ENCODE results near the gene BCOR. TPM values are rescaled to one million over a fixed set of nuclear protein-coding genes. Genes with fewer than 3 reads are reported as not detected.
A peak's percentile ranks its signal among the peaks of the same experiment; 100 is the strongest.

BCOR gene
- total and polyA plus RNA-seq, 2 of the 13 experiments (the other 11 are each of a cell fraction or from before 2014, with no cell fraction given) = 14.3 to 15.2 TPM

DNA sequence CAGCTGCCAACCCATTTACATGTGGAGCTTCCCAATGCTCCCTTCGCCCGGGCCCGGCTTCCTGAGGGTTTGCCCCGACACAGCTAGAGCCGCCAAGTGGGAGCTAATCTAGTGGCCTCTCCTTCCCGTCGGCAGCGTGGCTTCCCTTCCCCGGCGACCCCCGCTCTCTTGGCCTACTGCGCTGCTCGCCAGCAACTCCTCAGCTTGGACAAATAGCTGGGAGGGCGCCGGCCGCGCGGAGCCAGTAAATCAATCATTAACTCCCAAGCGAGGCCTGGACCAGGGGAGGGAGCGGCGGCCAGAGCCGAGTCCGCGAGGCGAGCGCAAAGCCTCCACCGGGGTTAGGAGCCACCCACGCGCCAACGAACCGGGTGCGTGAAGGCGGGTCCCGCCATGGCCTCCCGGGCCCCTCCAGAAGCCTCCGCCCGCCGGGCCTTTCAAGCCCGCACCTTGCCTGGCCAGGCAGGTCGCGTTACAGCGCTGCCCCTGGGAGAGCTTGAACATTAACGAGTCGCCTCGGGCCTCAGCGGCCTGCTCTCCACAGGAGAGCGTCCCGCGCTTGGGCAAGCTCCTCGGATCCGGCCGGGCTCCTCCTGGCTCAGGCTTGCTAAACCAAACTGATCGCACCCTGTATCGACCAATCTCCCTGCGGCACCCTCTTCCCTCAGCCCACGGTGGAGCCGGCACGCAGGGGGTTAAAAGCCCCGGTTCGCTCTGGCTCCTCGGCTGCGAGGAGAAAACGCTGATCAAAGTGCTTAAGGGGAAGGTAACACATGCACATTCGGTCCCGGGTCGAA lies 10.6 kb upstream of the BCOR start (continued):
- TF ChIP-seq SIX1 (CRISPR knock-in tag; IDR thresholded peaks at IDR 0.05; ENCODE audit: borderline replicate concordance) = no peak
- TF ChIP-seq RCOR2 (CRISPR knock-in tag; IDR thresholded peaks at IDR 0.05) = no peak
- TF ChIP-seq ATF6 (CRISPR knock-in tag; conservative IDR thresholded peaks at IDR 0.05) = no peak
- TF ChIP-seq CENPBD1 (CRISPR knock-in tag; IDR thresholded peaks at IDR 0.05; ENCODE audit: borderline replicate concordance, low read depth) = no peak
- no peak for TF ChIP-seq ZNF3 (CRISPR knock-in tag; IDR thresholded peaks at IDR 0.05)
- 0 out of 2 replicates have a peak, but pooled peaks have one; percentile 17 for TF ChIP-seq ZNF605 (CRISPR knock-in tag; IDR thresholded peaks at IDR 0.05)
- no peak for TF ChIP-seq ZNF879 (CRISPR knock-in tag; IDR thresholded peaks at IDR 0.05)
- TF ChIP-seq TAF1 (CRISPR knock-in tag; IDR thresholded peaks at IDR 0.05) = peak; percentile 74
- TF ChIP-seq, protein P1, sequence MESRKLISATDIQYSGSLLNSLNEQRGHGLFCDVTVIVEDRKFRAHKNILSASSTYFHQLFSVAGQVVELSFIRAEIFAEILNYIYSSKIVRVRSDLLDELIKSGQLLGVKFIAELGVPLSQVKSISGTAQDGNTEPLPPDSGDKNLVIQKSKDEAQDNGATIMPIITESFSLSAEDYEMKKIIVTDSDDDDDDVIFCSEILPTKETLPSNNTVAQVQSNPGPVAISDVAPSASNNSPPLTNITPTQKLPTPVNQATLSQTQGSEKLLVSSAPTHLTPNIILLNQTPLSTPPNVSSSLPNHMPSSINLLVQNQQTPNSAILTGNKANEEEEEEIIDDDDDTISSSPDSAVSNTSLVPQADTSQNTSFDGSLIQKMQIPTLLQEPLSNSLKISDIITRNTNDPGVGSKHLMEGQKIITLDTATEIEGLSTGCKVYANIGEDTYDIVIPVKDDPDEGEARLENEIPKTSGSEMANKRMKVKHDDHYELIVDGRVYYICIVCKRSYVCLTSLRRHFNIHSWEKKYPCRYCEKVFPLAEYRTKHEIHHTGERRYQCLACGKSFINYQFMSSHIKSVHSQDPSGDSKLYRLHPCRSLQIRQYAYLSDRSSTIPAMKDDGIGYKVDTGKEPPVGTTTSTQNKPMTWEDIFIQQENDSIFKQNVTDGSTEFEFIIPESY (CRISPR knock-in tag; IDR thresholded peaks at IDR 0.05) = no peak
- no peak for TF ChIP-seq HOXA7 (CRISPR knock-in tag; IDR thresholded peaks at IDR 0.05)
- no peak for TF ChIP-seq FOXC1 (CRISPR knock-in tag; IDR thresholded peaks at IDR 0.05; ENCODE audit: borderline replicate concordance)
- peak; percentile 50; the same call in 1 of the 2 replicates for TF ChIP-seq SALL1 (CRISPR knock-in tag; IDR thresholded peaks at IDR 0.05)
- no peak for TF ChIP-seq CHD4 (IDR thresholded peaks at IDR 0.05; ENCODE audit: borderline replicate concordance, low read length)
- no peak for TF ChIP-seq ZKSCAN8 (CRISPR knock-in tag; IDR thresholded peaks at IDR 0.05; ENCODE audit: borderline replicate concordance)
- TF ChIP-seq MEIS1 (CRISPR knock-in tag; IDR thresholded peaks at IDR 0.05; ENCODE audit: borderline replicate concordance) = 0 out of 2 replicates have a peak, but pooled peaks have one; percentile 42
- no peak for TF ChIP-seq MIER2 (CRISPR knock-in tag; IDR thresholded peaks at IDR 0.05)
- TF ChIP-seq GLI4 (CRISPR knock-in tag; IDR thresholded peaks at IDR 0.05; ENCODE audit: borderline replicate concordance) = no peak
- no peak for TF ChIP-seq ZNF775 (CRISPR knock-in tag; IDR thresholded peaks at IDR 0.05; ENCODE audit: borderline replicate concordance)
- no peak for TF ChIP-seq TCF7 (IDR thresholded peaks at IDR 0.05; ENCODE audit: low read depth)
- TF ChIP-seq, protein P2, sequence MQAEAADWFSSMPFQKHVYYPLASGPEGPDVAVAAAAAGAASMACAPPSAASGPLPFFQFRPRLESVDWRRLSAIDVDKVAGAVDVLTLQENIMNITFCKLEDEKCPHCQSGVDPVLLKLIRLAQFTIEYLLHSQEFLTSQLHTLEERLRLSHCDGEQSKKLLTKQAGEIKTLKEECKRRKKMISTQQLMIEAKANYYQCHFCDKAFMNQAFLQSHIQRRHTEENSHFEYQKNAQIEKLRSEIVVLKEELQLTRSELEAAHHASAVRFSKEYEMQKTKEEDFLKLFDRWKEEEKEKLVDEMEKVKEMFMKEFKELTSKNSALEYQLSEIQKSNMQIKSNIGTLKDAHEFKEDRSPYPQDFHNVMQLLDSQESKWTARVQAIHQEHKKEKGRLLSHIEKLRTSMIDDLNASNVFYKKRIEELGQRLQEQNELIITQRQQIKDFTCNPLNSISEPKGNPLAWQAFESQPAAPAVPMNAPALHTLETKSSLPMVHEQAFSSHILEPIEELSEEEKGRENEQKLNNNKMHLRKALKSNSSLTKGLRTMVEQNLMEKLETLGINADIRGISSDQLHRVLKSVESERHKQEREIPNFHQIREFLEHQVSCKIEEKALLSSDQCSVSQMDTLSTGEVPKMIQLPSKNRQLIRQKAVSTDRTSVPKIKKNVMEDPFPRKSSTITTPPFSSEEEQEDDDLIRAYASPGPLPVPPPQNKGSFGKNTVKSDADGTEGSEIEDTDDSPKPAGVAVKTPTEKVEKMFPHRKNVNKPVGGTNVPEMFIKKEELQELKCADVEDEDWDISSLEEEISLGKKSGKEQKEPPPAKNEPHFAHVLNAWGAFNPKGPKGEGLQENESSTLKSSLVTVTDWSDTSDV (CRISPR knock-in tag; IDR thresholded peaks at IDR 0.05) = no peak
- TF ChIP-seq FOXO1 (CRISPR knock-in tag; IDR thresholded peaks at IDR 0.05) = no peak; the same call in 1 of the 2 replicates
- TF ChIP-seq, protein P3, sequence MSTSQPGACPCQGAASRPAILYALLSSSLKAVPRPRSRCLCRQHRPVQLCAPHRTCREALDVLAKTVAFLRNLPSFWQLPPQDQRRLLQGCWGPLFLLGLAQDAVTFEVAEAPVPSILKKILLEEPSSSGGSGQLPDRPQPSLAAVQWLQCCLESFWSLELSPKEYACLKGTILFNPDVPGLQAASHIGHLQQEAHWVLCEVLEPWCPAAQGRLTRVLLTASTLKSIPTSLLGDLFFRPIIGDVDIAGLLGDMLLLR (CRISPR knock-in tag; IDR thresholded peaks at IDR 0.05) = no peak
- TF ChIP-seq ZNF720 (CRISPR knock-in tag; IDR thresholded peaks at IDR 0.05) = no peak
